AG04449 (cell line): Measurements from ENCODE around the gene THYN1.

Experiments used
- CTCF ChIA-PET: fragments of 350-600 bp; formaldehyde crosslinking; extraction: SDS; loops from one replicate; lab custom pipeline; 2021; ENCODE audit warnings: antibody characterized with exemption; lab: Yijun Ruan, JAX
- POLR2A ChIA-PET: fragments of 400-600, 350-600 bp; formaldehyde crosslinking; extraction: SDS; loops from one replicate; lab custom pipeline; 2020; ENCODE audit warnings: antibody characterized with exemption, inconsistent platforms; lab: Yijun Ruan, JAX
- DNase-seq: peaks from one replicate; pipeline ENCODE4 v3.0.0-alpha.2; 2010; ENCODE audit warnings: low read depth, low spot score
- H3K4me3 ChIP-seq: 2 replicates; pipeline ENCODE4 v1.5.1; 2011; ENCODE audit warnings: low read depth, mild to moderate bottlenecking, control low read depth, low read length
- TF ChIP-seq, protein P1 (sequence below): IDR thresholded peaks from one replicate; pipeline ENCODE4 v1.5.1; 2011; ENCODE audit warnings: mild to moderate bottlenecking, moderate library complexity, low read length, control low read depth, inconsistent platforms; ENCODE audit not compliant: insufficient read depth; ENCODE audit errors: missing control alignments

The THYN1 gene

DNA sequence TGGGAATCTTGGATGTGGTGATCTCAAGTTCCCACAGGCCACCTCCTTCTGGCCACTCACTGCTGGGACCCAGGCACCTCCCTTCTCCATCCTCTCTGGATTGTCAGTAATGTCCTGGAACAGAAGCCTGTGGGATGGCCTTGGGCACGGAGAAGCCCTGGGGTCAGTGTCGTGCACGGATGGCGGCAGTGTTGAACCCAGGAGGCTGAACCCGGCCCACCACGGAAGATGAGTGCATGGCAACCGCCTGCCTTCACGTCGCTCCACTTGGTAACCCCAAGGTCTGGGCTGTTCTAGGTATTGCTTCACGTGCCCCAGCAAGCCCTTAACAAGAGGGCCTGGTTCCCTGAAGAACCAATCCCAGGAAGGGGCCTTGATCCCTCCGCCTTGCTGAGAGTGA is 7.1 kb downstream of the THYN1 start:
- POLR2A ChIA-PET, result no interaction called here
- H3K4me3 ChIP-seq, result no peak overlapping the region
- CTCF ChIA-PET, result interaction anchor here (1.0 kb wide), 1 partner anchor 318 kb away, joined by 4 read pairs; no protein-coding TSS in a partner anchor
- TF ChIP-seq, protein P1, sequence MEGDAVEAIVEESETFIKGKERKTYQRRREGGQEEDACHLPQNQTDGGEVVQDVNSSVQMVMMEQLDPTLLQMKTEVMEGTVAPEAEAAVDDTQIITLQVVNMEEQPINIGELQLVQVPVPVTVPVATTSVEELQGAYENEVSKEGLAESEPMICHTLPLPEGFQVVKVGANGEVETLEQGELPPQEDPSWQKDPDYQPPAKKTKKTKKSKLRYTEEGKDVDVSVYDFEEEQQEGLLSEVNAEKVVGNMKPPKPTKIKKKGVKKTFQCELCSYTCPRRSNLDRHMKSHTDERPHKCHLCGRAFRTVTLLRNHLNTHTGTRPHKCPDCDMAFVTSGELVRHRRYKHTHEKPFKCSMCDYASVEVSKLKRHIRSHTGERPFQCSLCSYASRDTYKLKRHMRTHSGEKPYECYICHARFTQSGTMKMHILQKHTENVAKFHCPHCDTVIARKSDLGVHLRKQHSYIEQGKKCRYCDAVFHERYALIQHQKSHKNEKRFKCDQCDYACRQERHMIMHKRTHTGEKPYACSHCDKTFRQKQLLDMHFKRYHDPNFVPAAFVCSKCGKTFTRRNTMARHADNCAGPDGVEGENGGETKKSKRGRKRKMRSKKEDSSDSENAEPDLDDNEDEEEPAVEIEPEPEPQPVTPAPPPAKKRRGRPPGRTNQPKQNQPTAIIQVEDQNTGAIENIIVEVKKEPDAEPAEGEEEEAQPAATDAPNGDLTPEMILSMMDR, result no peak
- no peak for DNase-seq

DNA sequence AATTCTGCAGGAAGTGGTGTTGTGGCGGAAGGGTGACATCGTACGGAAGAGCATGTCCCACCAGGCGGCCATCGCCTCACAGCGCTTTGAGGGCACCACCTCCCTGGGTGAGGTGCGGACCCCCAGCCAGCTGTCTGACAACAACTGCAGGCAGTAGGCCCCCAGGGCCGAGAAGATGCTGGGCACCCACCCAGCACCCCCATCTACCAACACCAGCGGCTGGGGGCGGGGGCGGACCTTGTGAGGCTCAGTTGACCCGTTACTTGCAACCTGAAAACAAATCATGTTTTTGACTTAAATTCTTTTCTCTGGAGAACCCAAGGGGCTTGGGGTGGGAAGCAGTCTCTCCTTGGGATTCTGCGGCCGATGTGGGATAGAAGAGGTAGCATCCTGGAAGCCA is 7.7 kb downstream of the THYN1 start:
- POLR2A ChIA-PET, result no interaction called here
- TF ChIP-seq, protein P1, result no peak
- CTCF ChIA-PET, result interaction anchor here (0.8 to 1.0 kb wide), 3 partner anchors 17 to 317 kb away, joined by 3 to 4 read pairs (median 4); no protein-coding TSS in a partner anchor
- no peak for DNase-seq
- H3K4me3 ChIP-seq, result no peak overlapping the region

DNA sequence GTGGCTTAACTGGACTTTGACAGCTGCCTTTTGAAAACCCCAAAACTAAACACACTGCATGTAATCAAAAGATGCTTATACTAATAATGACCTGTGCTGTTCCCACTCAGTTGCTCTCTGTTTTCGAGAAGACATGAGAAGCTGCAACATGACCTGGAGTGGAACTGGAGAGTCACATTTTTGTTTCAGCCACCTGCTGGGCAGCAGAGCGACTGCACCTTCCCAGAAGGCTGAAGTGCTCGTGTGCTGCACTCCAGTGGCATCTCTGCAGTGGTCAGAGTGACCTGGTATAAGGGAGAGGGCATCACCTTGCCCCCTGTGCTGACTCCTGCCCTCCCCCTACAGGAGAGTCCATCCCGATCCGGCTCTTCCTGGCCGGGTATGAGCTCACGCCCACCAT is 8.6 kb downstream of the THYN1 start:
- TF ChIP-seq, protein P1, result peak; percentile 55
- DNase-seq, result no peak
- ChIA-PET POLR2A (interaction anchor here (1.6 kb wide), 1 partner anchor 20 kb away, joined by 4 read pairs; the partner anchor contains the start of gene VPS26B), CTCF (interaction anchor here (0.6 to 1.6 kb wide), 10 partner anchors 10 to 1750 kb away, joined by 3 to 7 read pairs (median 4); partner anchors contain the start of gene VPS26B)
- H3K4me3 ChIP-seq, result no peak overlapping the region

DNA sequence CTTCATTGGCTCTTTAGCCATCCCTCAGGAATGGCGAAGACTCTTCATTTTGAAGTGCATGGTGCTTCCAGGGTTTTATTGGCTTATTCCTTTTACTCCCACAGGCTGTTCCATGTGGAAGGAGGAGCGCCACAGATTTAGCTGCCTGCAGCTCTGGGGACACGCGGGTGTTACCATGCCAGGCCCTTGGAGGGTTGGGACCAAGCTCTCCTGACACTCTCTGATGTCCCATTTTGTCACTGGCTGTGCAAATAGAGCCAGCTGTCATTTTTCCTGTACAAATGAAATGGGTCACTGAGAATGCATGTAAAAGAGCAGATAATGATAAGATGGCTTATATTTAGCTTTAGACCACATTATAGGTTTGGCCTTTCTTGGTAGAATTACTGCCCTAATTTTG is 9.2 kb downstream of the THYN1 start:
- ChIA-PET POLR2A (interaction anchor here (1.6 kb wide), 1 partner anchor 19 kb away, joined by 4 read pairs; the partner anchor contains the start of gene VPS26B), CTCF (interaction anchor here (0.8 to 1.6 kb wide), 8 partner anchors 10 to 105 kb away, joined by 3 to 7 read pairs (median 4); partner anchors contain the start of gene VPS26B)
- no peak for DNase-seq
- no peak overlapping the region for H3K4me3 ChIP-seq
- TF ChIP-seq, protein P1, result no peak

DNA sequence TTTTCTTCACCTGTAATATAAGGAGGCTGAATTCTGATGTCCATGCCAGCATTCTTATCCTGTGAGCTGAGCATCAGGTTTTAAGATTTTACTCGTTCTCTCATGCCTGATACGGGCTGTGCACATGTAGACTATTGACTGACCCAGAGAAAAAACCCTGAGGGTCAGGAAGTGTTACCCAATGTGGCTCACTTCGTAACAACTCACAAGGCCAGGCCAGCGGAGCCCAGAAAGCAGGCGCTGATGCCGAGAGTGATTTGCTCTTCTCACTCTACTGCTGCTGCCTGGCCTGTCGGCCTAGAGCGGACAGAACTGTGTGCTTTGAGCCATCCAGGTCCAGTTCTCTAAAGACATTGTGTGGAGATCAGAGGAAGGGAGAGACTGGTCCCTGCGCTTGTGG is 10.8 kb downstream of the THYN1 start:
- ChIA-PET CTCF (interaction anchor here (0.9 kb wide), 1 partner anchor 9 kb away, joined by 3 read pairs; no protein-coding TSS in a partner anchor), POLR2A (no interaction called here)
- no peak for DNase-seq
- no peak overlapping the region for H3K4me3 ChIP-seq
- TF ChIP-seq, protein P1, result no peak

DNA sequence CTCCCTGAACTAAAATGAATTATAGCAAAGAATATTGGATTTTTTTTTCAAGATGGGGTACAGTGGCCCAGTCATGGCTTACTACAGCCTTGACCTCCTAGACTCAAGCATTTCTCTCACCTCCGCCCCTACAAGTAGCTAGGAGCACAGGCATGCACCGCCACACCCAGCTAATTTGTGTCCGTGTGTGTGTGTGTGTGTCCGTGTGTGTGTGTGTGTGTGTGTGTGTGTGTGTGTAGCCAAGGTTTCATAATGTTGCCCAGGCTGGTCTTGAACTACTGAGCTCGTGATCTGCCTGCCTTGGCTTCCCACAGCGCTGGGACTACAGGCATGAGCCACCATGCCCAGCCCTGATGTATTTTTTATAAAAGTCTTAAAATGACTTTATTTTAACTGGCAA is 12.6 kb downstream of the THYN1 start:
- TF ChIP-seq, protein P1, result no peak
- ChIA-PET CTCF (interaction anchor here (1.0 kb wide), 1 partner anchor 9 kb away, joined by 4 read pairs; no protein-coding TSS in a partner anchor), POLR2A (no interaction called here)
- H3K4me3 ChIP-seq, result no peak overlapping the region
- no peak for DNase-seq
